Tibial artery (tissue), 4 donors: ENCODE measurements around the gene FRY.

Experiments
- DNase-seq, 2 donors: peaks; one replicate each; pipeline ENCODE4 v3.0.0-alpha.2; 2019
- H3K27ac ChIP-seq, 2 donors: fragments of 200-600 bp; sonication (generic) in 1 of 2; 1 replicate in 1 of 2; 2 replicates in 1 of 2; pipeline ENCODE4 v1.5.1; 2018 to 2019; ENCODE audit warnings: mild to moderate bottlenecking in 1 of 2
- H3K27me3 ChIP-seq, 2 donors: fragments of 200-600 bp; sonication (generic) in 1 of 2; one replicate each; pipeline versions ENCODE4 v1.5.1 to v1.6.0; 2016 to 2019
- H3K36me3 ChIP-seq, 3 donors: fragments of 200-600 bp; sonication (generic) in 2 of 3; one replicate each; pipeline ENCODE4 v1.5.1; 2016 to 2019; ENCODE audit warnings: mild to moderate bottlenecking in 2 of 3
- H3K4me1 ChIP-seq, 4 donors: fragments of 200-600 bp; sonication (generic) in 2 of 4; 1 replicate in 3 of 4; 2 replicates in 1 of 4; pipeline ENCODE4 v1.5.1; 2016 to 2019
- H3K4me3 ChIP-seq, 2 donors: fragments of 200-600 bp; sonication (generic) in 1 of 2; 1 replicate in 1 of 2; 2 replicates in 1 of 2; pipeline ENCODE4 v1.5.1; 2018 to 2019; ENCODE audit warnings: mild to moderate bottlenecking in 2 of 2
- H3K9me3 ChIP-seq, 3 donors: fragments of 200-600 bp; sonication (generic) in 1 of 3; one replicate each; pipeline ENCODE4 v1.5.1; 2016 to 2019
- intact Hi-C: fragments of 100-400 bp; cut with DNase I; formaldehyde crosslinking; loops from one replicate; pipeline ENCODE4 v1.15.0; 2023; ENCODE audit warnings: low total_unique reads
- TF ChIP-seq, protein P1 (sequence below), 2 experiments: fragments of 200-600 bp in 1 of 2; fragments of 450-650 bp in 1 of 2; IDR thresholded peaks; one replicate each; pipeline ENCODE4 v1.5.1; 2017 to 2019; ENCODE audit warnings: antibody characterized with exemption in 2 of 2, mild to moderate bottlenecking in 1 of 2, moderate library complexity in 1 of 2

The FRY gene

DNA sequence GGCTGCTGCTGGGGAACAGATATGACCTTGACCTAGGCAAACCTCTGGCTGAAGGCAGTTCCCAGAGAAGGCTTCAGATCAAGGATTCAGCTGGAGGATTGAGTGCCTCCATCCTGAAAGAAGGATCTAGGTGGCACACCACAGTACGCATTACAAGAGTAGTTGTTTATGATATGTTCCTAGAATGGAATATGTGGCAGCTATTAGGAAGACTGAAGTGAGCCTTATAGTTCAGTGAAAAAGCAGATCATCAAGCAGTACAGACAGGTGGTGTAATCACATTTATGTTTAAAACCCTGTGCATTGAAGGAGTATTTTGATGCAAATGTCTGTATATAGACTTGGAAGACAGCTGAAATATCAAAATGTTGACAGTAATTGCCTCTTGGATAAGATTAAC, 167.6 kb downstream of the FRY start:
- Histone ChIP-seq H3K36me3 (peaks cover 10 to 45% (median 28%) of the 10 kb centered on the region in 3 donors), H3K27me3 (no peaks in the 10 kb centered on the region), H3K9me3 (no peaks in the 10 kb centered on the region), H3K4me3 (no peak overlapping the region), H3K4me1 (peaks cover 0 to 15% (median 5%) of the 10 kb centered on the region in 4 donors), H3K27ac (no peak overlapping the region)
- TF ChIP-seq, protein P1, sequence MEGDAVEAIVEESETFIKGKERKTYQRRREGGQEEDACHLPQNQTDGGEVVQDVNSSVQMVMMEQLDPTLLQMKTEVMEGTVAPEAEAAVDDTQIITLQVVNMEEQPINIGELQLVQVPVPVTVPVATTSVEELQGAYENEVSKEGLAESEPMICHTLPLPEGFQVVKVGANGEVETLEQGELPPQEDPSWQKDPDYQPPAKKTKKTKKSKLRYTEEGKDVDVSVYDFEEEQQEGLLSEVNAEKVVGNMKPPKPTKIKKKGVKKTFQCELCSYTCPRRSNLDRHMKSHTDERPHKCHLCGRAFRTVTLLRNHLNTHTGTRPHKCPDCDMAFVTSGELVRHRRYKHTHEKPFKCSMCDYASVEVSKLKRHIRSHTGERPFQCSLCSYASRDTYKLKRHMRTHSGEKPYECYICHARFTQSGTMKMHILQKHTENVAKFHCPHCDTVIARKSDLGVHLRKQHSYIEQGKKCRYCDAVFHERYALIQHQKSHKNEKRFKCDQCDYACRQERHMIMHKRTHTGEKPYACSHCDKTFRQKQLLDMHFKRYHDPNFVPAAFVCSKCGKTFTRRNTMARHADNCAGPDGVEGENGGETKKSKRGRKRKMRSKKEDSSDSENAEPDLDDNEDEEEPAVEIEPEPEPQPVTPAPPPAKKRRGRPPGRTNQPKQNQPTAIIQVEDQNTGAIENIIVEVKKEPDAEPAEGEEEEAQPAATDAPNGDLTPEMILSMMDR (IDR thresholded peaks at IDR 0.05), result no peak
- intact Hi-C loops, result loop anchor here (5.0 kb wide), 1 partner anchor 1567 kb away; no protein-coding TSS in a partner anchor
- no peak for DNase-seq

DNA sequence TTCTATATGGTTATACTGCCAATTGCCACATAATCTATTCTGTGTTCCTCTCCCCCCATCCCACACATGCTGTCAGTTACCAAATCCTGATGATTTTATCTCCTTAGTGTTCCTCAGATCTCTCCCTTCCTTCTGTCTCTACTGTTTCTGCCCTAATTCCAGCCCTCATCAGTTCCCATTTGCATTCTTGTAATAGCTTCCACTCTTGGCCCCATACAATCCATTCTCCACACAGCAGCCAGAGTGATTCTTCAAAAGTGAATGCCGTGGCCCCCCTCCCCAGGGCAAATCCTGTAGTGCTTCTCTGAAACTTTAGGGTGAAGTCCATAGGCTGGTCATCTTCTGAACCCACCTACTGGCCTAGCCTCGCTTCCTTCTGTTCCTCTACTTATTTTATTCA, 169.2 kb downstream of the FRY start:
- Histone ChIP-seq H3K4me3 (no peak overlapping the region), H3K27me3 (no peaks in the 10 kb centered on the region), H3K4me1 (peaks cover 0 to 7% (median 4%) of the 10 kb centered on the region in 4 donors), H3K27ac (no peak overlapping the region), H3K9me3 (no peaks in the 10 kb centered on the region), H3K36me3 (peaks cover 15 to 45% (median 34%) of the 10 kb centered on the region in 3 donors)
- intact Hi-C loops, result no loop called here
- TF ChIP-seq, protein P1 (IDR thresholded peaks at IDR 0.05), result no peak
- DNase-seq, result no peak

DNA sequence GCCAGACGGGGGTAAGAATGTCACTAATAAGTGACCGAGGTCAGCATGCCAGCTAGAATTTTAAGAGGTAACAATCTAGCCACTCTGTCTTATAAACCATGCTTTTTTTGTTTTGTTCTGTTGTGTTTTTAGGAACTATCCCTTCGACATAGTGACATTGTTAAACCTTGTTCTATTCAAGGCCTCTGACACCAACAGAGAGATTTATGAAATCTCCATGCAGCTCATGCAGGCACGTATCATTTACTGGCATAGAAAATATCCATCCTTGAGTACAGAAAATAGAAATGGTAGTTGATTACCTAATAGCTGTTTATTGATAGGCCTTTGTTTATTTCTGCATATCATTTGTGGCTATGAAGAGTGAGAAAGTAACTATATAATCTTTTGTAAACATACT, 170.2 kb downstream of the FRY start:
- H3K36me3 ChIP-seq, result peaks cover 19 to 45% (median 34%) of the 10 kb centered on the region in 3 donors
- intact Hi-C loops, result no loop called here
- no peak overlapping the region for H3K27ac ChIP-seq
- no peak overlapping the region for H3K4me3 ChIP-seq
- no peaks in the 10 kb centered on the region for H3K9me3 ChIP-seq
- H3K27me3 ChIP-seq, result no peaks in the 10 kb centered on the region
- H3K4me1 ChIP-seq, result peaks cover 0 to 4% (median 0%) of the 10 kb centered on the region in 4 donors
- TF ChIP-seq, protein P1 (IDR thresholded peaks at IDR 0.05), result no peak
- DNase-seq, result no peak

DNA sequence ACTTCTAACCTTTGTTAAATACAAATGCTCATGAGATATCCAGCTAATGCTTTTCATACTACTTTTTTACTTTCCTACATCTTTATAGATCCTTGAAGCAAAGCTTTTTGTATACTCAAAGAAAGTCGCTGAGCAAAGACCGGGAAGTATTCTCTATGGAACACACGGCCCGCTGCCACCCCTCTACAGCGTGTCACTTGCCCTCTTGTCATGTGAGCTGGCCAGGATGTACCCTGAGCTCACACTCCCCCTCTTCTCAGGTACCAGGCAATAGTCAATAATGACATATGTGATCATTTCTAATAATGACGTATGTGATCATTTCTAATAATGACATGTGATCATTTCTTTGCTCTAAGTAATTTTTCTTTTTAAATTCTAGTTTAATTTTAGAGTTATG, 170.7 kb downstream of the FRY start:
- Histone ChIP-seq H3K27ac (peak overlapping the region in 1 of 2 donors; percentile 15), H3K27me3 (no peaks in the 10 kb centered on the region), H3K4me3 (no peak overlapping the region), H3K9me3 (no peaks in the 10 kb centered on the region), H3K4me1 (peaks cover 0 to 2% (median 0%) of the 10 kb centered on the region in 4 donors), H3K36me3 (peaks cover 19 to 45% (median 34%) of the 10 kb centered on the region in 3 donors)
- TF ChIP-seq, protein P1 (IDR thresholded peaks at IDR 0.05), result no peak
- intact Hi-C loops, result no loop called here
- DNase-seq, result no peak

DNA sequence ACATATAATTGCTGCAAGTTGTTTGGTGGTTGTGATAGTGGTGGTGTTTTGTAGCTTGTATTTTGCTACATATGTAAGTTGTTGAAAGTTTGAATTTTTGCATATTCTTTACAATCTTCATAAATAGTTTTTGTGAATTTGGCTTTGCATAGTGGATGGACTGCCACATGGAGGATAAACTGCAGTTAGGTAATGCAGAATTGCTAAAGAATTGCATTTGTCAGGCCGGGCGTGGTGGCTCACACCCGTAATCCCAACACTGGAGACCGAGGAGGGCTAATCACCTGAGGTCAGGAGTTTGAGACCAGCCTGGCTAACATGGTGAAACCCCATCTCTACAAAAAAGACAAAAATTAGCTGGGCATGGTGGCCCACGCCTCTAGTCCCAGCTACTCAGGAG, 171.6 kb downstream of the FRY start:
- intact Hi-C loops, result no loop called here
- TF ChIP-seq, protein P1 (IDR thresholded peaks at IDR 0.05), result no peak

DNA sequence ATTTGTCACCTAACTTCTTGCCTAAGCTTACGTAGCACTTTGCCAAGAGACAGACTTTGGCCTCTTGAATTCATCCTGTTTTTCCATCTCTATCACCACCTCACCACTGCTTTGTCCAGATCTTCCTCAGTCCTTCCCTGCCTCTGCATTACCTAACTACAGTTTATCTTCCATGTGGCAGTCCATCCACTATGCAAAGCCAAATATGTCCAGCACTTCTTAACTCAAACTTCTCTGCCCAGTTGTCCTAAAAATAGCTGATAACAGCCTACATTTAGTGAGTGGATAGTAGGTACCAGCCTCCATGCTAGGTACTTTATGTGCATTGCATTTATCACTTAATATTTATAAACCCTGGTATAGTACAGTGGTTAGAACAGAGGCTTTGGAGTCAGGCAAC, 172.2 kb downstream of the FRY start:
- DNase-seq, result no peak
- no peaks in the 10 kb centered on the region for H3K9me3 ChIP-seq
- H3K27me3 ChIP-seq, result no peaks in the 10 kb centered on the region
- TF ChIP-seq, protein P1 (IDR thresholded peaks at IDR 0.05), result no peak
- peaks cover 0 to 4% (median 2%) of the 10 kb centered on the region in 4 donors for H3K4me1 ChIP-seq
- no peak overlapping the region for H3K27ac ChIP-seq
- intact Hi-C loops, result no loop called here
- no peak overlapping the region for H3K4me3 ChIP-seq
- H3K36me3 ChIP-seq, result peaks cover 20 to 43% (median 28%) of the 10 kb centered on the region in 3 donors

More for the DNA sequence above, 171.6 kb downstream of the FRY start:
- Histone ChIP-seq H3K9me3 (no peaks in the 10 kb centered on the region), H3K27me3 (no peaks in the 10 kb centered on the region), H3K36me3 (peaks cover 19 to 48% (median 33%) of the 10 kb centered on the region in 3 donors), H3K4me3 (no peak overlapping the region), H3K27ac (no peak overlapping the region), H3K4me1 (no peaks in the 10 kb centered on the region)
- DNase-seq, result no peak
